Astrocyte (in vitro differentiated cells and primary cell): Measurements from ENCODE around the gene ZBTB7B. TPM values are rescaled to one million over a fixed set of nuclear protein-coding genes. Genes with fewer than 3 reads are reported as not detected.

Source experiments
- DNase-seq: peaks from one replicate; pipeline ENCODE4 v3.0.0-alpha.2; 2010; ENCODE audit warnings: low read depth
- FAIRE-seq: peaks from 2 replicates; lab custom pipeline; 2011; peaks lifted over from hg19 to GRCh38; lab: Jason Lieb, UNC
- H2AFZ ChIP-seq: 2 replicates; pipeline ENCODE4 v1.6.0; 2012; ENCODE audit warnings: low read depth, low read length, inconsistent platforms
- H3K27ac ChIP-seq: 2 replicates; pipeline ENCODE4 v1.5.1; 2011; ENCODE audit warnings: low read depth, low read length, inconsistent platforms
- H3K27me3 ChIP-seq: 2 replicates; pipeline ENCODE4 v1.6.0; 2011; ENCODE audit warnings: low read length, inconsistent platforms; ENCODE audit not compliant: insufficient read depth
- H3K36me3 ChIP-seq: 2 replicates; pipeline ENCODE4 v1.5.1; 2011; ENCODE audit warnings: low read length, inconsistent platforms; ENCODE audit not compliant: insufficient read depth
- H3K4me1 ChIP-seq: 2 replicates; pipeline ENCODE4 v1.5.1; 2011; ENCODE audit warnings: low read length, inconsistent platforms; ENCODE audit not compliant: insufficient read depth
- H3K4me2 ChIP-seq: 2 replicates; pipeline ENCODE4 v1.6.0; 2012; ENCODE audit warnings: low read length, inconsistent platforms
- H3K4me3 ChIP-seq: 2 replicates; pipeline ENCODE4 v1.5.1; 2011; ENCODE audit warnings: low read depth, mild to moderate bottlenecking, low read length, inconsistent platforms; ENCODE audit not compliant: insufficient read depth
- H3K79me2 ChIP-seq: 2 replicates; pipeline ENCODE4 v1.6.0; 2012; ENCODE audit warnings: mild to moderate bottlenecking, low read length, inconsistent platforms; ENCODE audit not compliant: insufficient read depth
- H3K9ac ChIP-seq: 2 replicates; pipeline ENCODE4 v1.6.0; 2012; ENCODE audit warnings: mild to moderate bottlenecking, low read length, inconsistent platforms
- H3K9me3 ChIP-seq: 2 replicates; pipeline ENCODE4 v1.5.1; 2012; ENCODE audit warnings: low read depth, mild to moderate bottlenecking, low read length, inconsistent platforms; ENCODE audit not compliant: insufficient read depth
- H4K20me1 ChIP-seq: 2 replicates; pipeline ENCODE4 v1.6.0; 2012; ENCODE audit warnings: low read length, inconsistent platforms; ENCODE audit not compliant: insufficient read depth
- H3K27ac Mint-ChIP-seq: one replicate; pipeline ENCODE4 v1.8.0; 2021; ENCODE audit warnings: mild to moderate bottlenecking, mixed read lengths; ENCODE audit not compliant: unreplicated experiment
- H3K27me3 Mint-ChIP-seq: one replicate; pipeline ENCODE4 v1.8.0; 2021; ENCODE audit warnings: low read depth, mixed read lengths; ENCODE audit not compliant: unreplicated experiment
- H3K36me3 Mint-ChIP-seq: one replicate; pipeline ENCODE4 v1.8.0; 2021; ENCODE audit warnings: low read depth, mixed read lengths; ENCODE audit not compliant: unreplicated experiment
- H3K4me1 Mint-ChIP-seq: one replicate; pipeline ENCODE4 v1.8.0; 2021; ENCODE audit warnings: low read depth, mixed read lengths; ENCODE audit not compliant: unreplicated experiment
- H3K4me3 Mint-ChIP-seq: one replicate; pipeline ENCODE4 v1.8.0; 2021; ENCODE audit warnings: mild to moderate bottlenecking, moderate library complexity, mixed read lengths; ENCODE audit not compliant: unreplicated experiment
- H3K9me3 Mint-ChIP-seq: one replicate; pipeline ENCODE4 v1.8.0; 2021; ENCODE audit warnings: mild to moderate bottlenecking, mixed read lengths; ENCODE audit not compliant: unreplicated experiment
- CTCF ChIP-seq: IDR thresholded peaks from 2 replicates; pipeline ENCODE4 v1.5.1; 2011; ENCODE audit warnings: low read depth, mild to moderate bottlenecking, inconsistent platforms, low read length, moderate library complexity; ENCODE audit not compliant: insufficient read depth
- EZH2 ChIP-seq: IDR thresholded peaks from 2 replicates; pipeline ENCODE4 v1.6.1; 2012; ENCODE audit warnings: mild to moderate bottlenecking, low read length, inconsistent platforms; ENCODE audit not compliant: insufficient read depth
- total RNA-seq: library from RNA; stranded (reverse); gene quantifications from 2 replicates; pipeline ENCODE4 v1.2.1, GENCODE V29; 2021

Gene ZBTB7B
- total RNA-seq, 1 donor from 2014 or later: 46.1 TPM

GRCh38 chr1:155016231-155016831 is 13.7 kb downstream of the ZBTB7B start:
- Histone ChIP-seq H2AFZ (no peak overlapping the region), H3K79me2 (no peaks in the 10 kb centered on the region), H3K4me3 (no peak overlapping the region), H3K36me3 (no peaks in the 10 kb centered on the region), H3K27me3 (no peaks in the 10 kb centered on the region), H4K20me1 (peaks cover 33% of the 10 kb centered on the region), H3K4me2 (no peak overlapping the region), H3K27ac (no peak overlapping the region), H3K9ac (no peak overlapping the region), H3K4me1 (peaks cover 9% of the 10 kb centered on the region), H3K9me3 (no peaks in the 10 kb centered on the region)
- DNase-seq (no peak), FAIRE-seq (no peak)
- H3K36me3 Mint-ChIP-seq: peaks cover 6% of the 10 kb centered on the region
- H3K27ac Mint-ChIP-seq: no peak overlapping the region
- H3K27me3 Mint-ChIP-seq: no peaks in the 10 kb centered on the region
- peaks cover 25% of the 10 kb centered on the region for H3K4me1 Mint-ChIP-seq
- TF ChIP-seq EZH2 (no peak), CTCF (no peak)
- no peak overlapping the region for H3K4me3 Mint-ChIP-seq
- no peaks in the 10 kb centered on the region for H3K9me3 Mint-ChIP-seq

GRCh38 chr1:155017041-155017945 is 14.7 kb downstream of the ZBTB7B start:
- Mint-ChIP-seq H3K27me3 (no peaks in the 10 kb centered on the region), H3K27ac (peak overlapping the region; percentile 81), H3K36me3 (peaks cover 6% of the 10 kb centered on the region), H3K4me3 (peak overlapping the region; percentile 45), H3K4me1 (peaks cover 29% of the 10 kb centered on the region), H3K9me3 (no peaks in the 10 kb centered on the region)
- H3K4me3 ChIP-seq: no peak overlapping the region
- peak overlapping the region; percentile 19 for H3K27ac ChIP-seq
- H3K4me1 ChIP-seq: peaks cover 9% of the 10 kb centered on the region
- TF ChIP-seq CTCF (peak; percentile 84), EZH2 (no peak)
- H3K9ac ChIP-seq: peak overlapping the region; percentile 46
- H3K9me3 ChIP-seq: no peaks in the 10 kb centered on the region
- H3K4me2 ChIP-seq: peak overlapping the region; percentile 78
- peak; percentile 77 for DNase-seq
- FAIRE-seq: no peak
- no peaks in the 10 kb centered on the region for H3K79me2 ChIP-seq
- H3K36me3 ChIP-seq: no peaks in the 10 kb centered on the region
- H3K27me3 ChIP-seq: no peaks in the 10 kb centered on the region
- peaks cover 32% of the 10 kb centered on the region for H4K20me1 ChIP-seq
- H2AFZ ChIP-seq: peak overlapping the region; percentile 43

- Histone ChIP-seq H3K4me3 (no peak overlapping the region), H3K4me2 (peak overlapping the region; percentile 78), H3K79me2 (no peaks in the 10 kb centered on the region), H2AFZ (no peak overlapping the region), H3K27ac (no peak overlapping the region), H3K27me3 (no peaks in the 10 kb centered on the region), H3K9ac (peak overlapping the region; percentile 46), H3K4me1 (peaks cover 9% of the 10 kb centered on the region), H3K36me3 (no peaks in the 10 kb centered on the region), H4K20me1 (peaks cover 25% of the 10 kb centered on the region), H3K9me3 (no peaks in the 10 kb centered on the region)
- Mint-ChIP-seq H3K36me3 (peaks cover 3% of the 10 kb centered on the region), H3K4me3 (peak overlapping the region; percentile 45), H3K9me3 (no peaks in the 10 kb centered on the region), H3K4me1 (peaks cover 31% of the 10 kb centered on the region), H3K27me3 (no peaks in the 10 kb centered on the region), H3K27ac (peak overlapping the region; percentile 34)
- FAIRE-seq: no peak
- DNase-seq: no peak
- no peak for TF ChIP-seq CTCF
- no peak for TF ChIP-seq EZH2
Observed at GRCh38 chr1:155017946-155018316, 15.3 kb downstream of the ZBTB7B start.
